Ishikawa (cell line): Measurements from ENCODE around the gene MAP2K3.

ENCODE experiments used
- CEBPB ChIP-seq: IDR thresholded peaks from 2 replicates; pipeline ENCODE4 v1.6.1; 2012
- CREB1 ChIP-seq: IDR thresholded peaks from 2 replicates; pipeline ENCODE4 v1.6.1; 2012; ENCODE audit warnings: low read depth
- EGR1 ChIP-seq: IDR thresholded peaks from 2 replicates; pipeline ENCODE4 v1.6.1; 2012
- EP300 ChIP-seq: IDR thresholded peaks from 2 replicates; pipeline ENCODE4 v1.6.1; 2012; ENCODE audit warnings: borderline replicate concordance
- FOXM1 ChIP-seq: IDR thresholded peaks from 2 replicates; pipeline ENCODE4 v1.6.1; 2012; ENCODE audit warnings: low read depth, borderline replicate concordance
- MAX ChIP-seq: IDR thresholded peaks from 2 replicates; pipeline ENCODE4 v1.6.1; 2012
- NFIC ChIP-seq: IDR thresholded peaks from 2 replicates; pipeline ENCODE4 v1.6.1; 2012
- RAD21 ChIP-seq: IDR thresholded peaks from 2 replicates; pipeline ENCODE4 v1.6.1; 2012; ENCODE audit warnings: low read depth
- REST ChIP-seq: IDR thresholded peaks from 2 replicates; pipeline ENCODE4 v1.6.1; 2012; ENCODE audit warnings: low read depth, mild to moderate bottlenecking
- TAF1 ChIP-seq: IDR thresholded peaks from 2 replicates; pipeline ENCODE4 v1.6.1; 2012; ENCODE audit warnings: low read depth, mild to moderate bottlenecking
- TCF12 ChIP-seq: IDR thresholded peaks from 2 replicates; pipeline ENCODE4 v1.6.1; 2012; ENCODE audit warnings: low read depth
- TEAD4 ChIP-seq: IDR thresholded peaks from 2 replicates; pipeline ENCODE4 v1.6.1; 2012
- USF1 ChIP-seq: IDR thresholded peaks from 2 replicates; pipeline ENCODE4 v1.6.1; 2012
- YY1 ChIP-seq: IDR thresholded peaks from 2 replicates; pipeline ENCODE4 v1.6.1; 2012; ENCODE audit warnings: low read depth
- ZBTB7A ChIP-seq: IDR thresholded peaks from 2 replicates; pipeline ENCODE4 v1.6.1; 2012; ENCODE audit warnings: low read depth

The MAP2K3 gene

GRCh38 chr17:21241564-21241963 lies 42.9 kb upstream of the MAP2K3 start:
- no peak for TF ChIP-seq TAF1
- no peak for TF ChIP-seq RAD21
- TF ChIP-seq NFIC = no peak
- TF ChIP-seq EGR1 = no peak
- TF ChIP-seq MAX = no peak
- TF ChIP-seq TEAD4 = no peak
- TF ChIP-seq YY1 = no peak
- TF ChIP-seq CREB1 = no peak
- no peak for TF ChIP-seq USF1

GRCh38 chr17:21242026-21242697 lies 42.3 kb upstream of the MAP2K3 start:
- TF ChIP-seq CEBPB (no peak), NFIC (no peak), EP300 (no peak)

GRCh38 chr17:21242780-21243515 lies 41.6 kb upstream of the MAP2K3 start:
- TF ChIP-seq TAF1 (no peak), YY1 (no peak), EGR1 (no peak), USF1 (no peak), RAD21 (no peak), CREB1 (no peak), MAX (no peak), NFIC (no peak)

- TF ChIP-seq CREB1 (no peak), CEBPB (no peak), TAF1 (no peak), EP300 (no peak), EGR1 (no peak), TCF12 (no peak), RAD21 (no peak), USF1 (no peak)
Observed at GRCh38 chr17:21243516-21244303, 40.8 kb upstream of the MAP2K3 start.

- TF ChIP-seq YY1 (no peak), RAD21 (no peak), CREB1 (no peak), USF1 (no peak), EP300 (no peak), TEAD4 (no peak), EGR1 (no peak), MAX (no peak), TAF1 (no peak), FOXM1 (no peak), TCF12 (no peak), ZBTB7A (no peak), REST (no peak), CEBPB (no peak), NFIC (no peak)
Observed at GRCh38 chr17:21245639-21246084, 38.8 kb upstream of the MAP2K3 start.

GRCh38 chr17:21246698-21247097 lies 37.8 kb upstream of the MAP2K3 start:
- no peak for TF ChIP-seq TCF12
- TF ChIP-seq REST = no peak
- no peak for TF ChIP-seq NFIC
- TF ChIP-seq TEAD4 = no peak
- TF ChIP-seq EP300 = no peak
- no peak for TF ChIP-seq ZBTB7A
